Endothelial cell of umbilical vein (primary cell): ENCODE data around the gene ZNF132. TPM values are rescaled to one million over a fixed set of nuclear protein-coding genes. Genes with fewer than 3 reads are reported as not detected.

Experiments
- BruUV-seq: library from RNA; stranded (reverse); fragments of 400-500 nt; replicated peaks from 2 replicates; lab custom pipeline; 2021; lab: Mats Ljungman, UMichigan
- CTCF ChIA-PET: fragments of 300-600, 350-600 bp; sonication (Branson Sonifier 250); formaldehyde crosslinking; loops from one replicate; lab custom pipeline; 2021; ENCODE audit warnings: antibody characterized with exemption, inconsistent platforms; lab: Charles Lee
- POLR2A ChIA-PET: fragments of 300-600, 350-600 bp; sonication (Branson Sonifier 250); formaldehyde crosslinking; loops from one replicate; lab custom pipeline; 2021; ENCODE audit warnings: antibody characterized with exemption, inconsistent platforms; lab: Charles Lee
- DNase-seq: peaks from one replicate; pipeline ENCODE4 v3.0.0-alpha.2; 2011; ENCODE audit warnings: low read depth, low spot score
- FAIRE-seq: peaks from 2 replicates; lab custom pipeline; 2011; peaks lifted over from hg19 to GRCh38; lab: Jason Lieb, UNC
- H2AFZ ChIP-seq: 2 replicates; pipeline ENCODE4 v1.6.0; 2012; ENCODE audit warnings: low read depth, low read length, control low read depth, inconsistent platforms
- H3K27ac ChIP-seq: 2 replicates; pipeline ENCODE4 v1.5.1; 2011; ENCODE audit warnings: low read depth, mild to moderate bottlenecking, control low read depth, low read length, moderate library complexity; ENCODE audit not compliant: insufficient read depth
- H3K27me3 ChIP-seq, 2 experiments: 2 replicates each; pipeline versions ENCODE4 v1.6.0 to v1.6.1; 2011; ENCODE audit warnings: low read length in 2 of 2, mixed read lengths in 1 of 2; ENCODE audit not compliant: control insufficient read depth in 2 of 2, insufficient read depth in 2 of 2
- H3K36me3 ChIP-seq, 2 experiments: 2 replicates in 1 of 2; 3 replicates in 1 of 2; pipeline ENCODE4 v1.5.1; 2011; ENCODE audit warnings: low read length in 2 of 2, mild to moderate bottlenecking in 1 of 2, moderate library complexity in 1 of 2; ENCODE audit not compliant: control insufficient read depth in 2 of 2, insufficient read depth in 2 of 2; ENCODE audit errors: extremely low read depth in 1 of 2
- H3K4me1 ChIP-seq: 3 replicates; pipeline ENCODE4 v1.5.1; 2011; ENCODE audit warnings: mild to moderate bottlenecking, low read length; ENCODE audit not compliant: control insufficient read depth, insufficient read depth; ENCODE audit errors: extremely low read depth
- H3K4me2 ChIP-seq: 2 replicates; pipeline ENCODE4 v1.6.1; 2011; ENCODE audit warnings: low read length, control low read depth, mixed read lengths; ENCODE audit not compliant: insufficient read depth
- H3K4me3 ChIP-seq, 3 experiments: fragments of 200-600 bp in 1 of 3; sonication (generic), shearing (Covaris generic) in 1 of 3; replicated peaks in 1 of 3; 2 replicates each; pipeline ENCODE4 v1.5.1; 2011 to 2016; ENCODE audit warnings: control low read depth in 3 of 3, low read length in 3 of 3, mild to moderate bottlenecking in 2 of 3, inconsistent platforms in 1 of 3, low read depth in 1 of 3, moderate library complexity in 1 of 3; ENCODE audit not compliant: insufficient read depth in 1 of 3
- H3K79me2 ChIP-seq: 2 replicates; pipeline ENCODE4 v1.6.0; 2012; ENCODE audit warnings: low read length, inconsistent platforms; ENCODE audit not compliant: control insufficient read depth, insufficient read depth
- H3K9ac ChIP-seq: replicated peaks from 2 replicates; pipeline ENCODE3; 2011; ENCODE audit warnings: low read length, control low read depth; ENCODE audit not compliant: insufficient read depth; ENCODE audit errors: extremely low read depth
- H3K9me1 ChIP-seq: replicated peaks from 3 replicates; pipeline ENCODE4 v1.6.0; 2011; ENCODE audit warnings: mild to moderate bottlenecking, low read length; ENCODE audit not compliant: control insufficient read depth, insufficient read depth; ENCODE audit errors: extremely low read depth
- H3K9me3 ChIP-seq: replicated peaks from 2 replicates; pipeline ENCODE4 v1.5.1; 2012; ENCODE audit warnings: low read length, inconsistent platforms; ENCODE audit not compliant: control insufficient read depth, insufficient read depth
- H4K20me1 ChIP-seq: replicated peaks from 2 replicates; pipeline ENCODE3; 2011; ENCODE audit warnings: mild to moderate bottlenecking, low read length; ENCODE audit not compliant: control insufficient read depth, insufficient read depth; ENCODE audit errors: extremely low read depth
- EZH2 ChIP-seq: IDR thresholded peaks from 2 replicates; pipeline ENCODE4 v1.6.1; 2012; ENCODE audit warnings: borderline replicate concordance, low read depth, mild to moderate bottlenecking, moderate library complexity, low read length, inconsistent platforms; ENCODE audit not compliant: severe bottlenecking
- FOS ChIP-seq: IDR thresholded peaks from 2 replicates; pipeline ENCODE4 v1.6.1; 2011; ENCODE audit warnings: mild to moderate bottlenecking, low read length, moderate library complexity, borderline replicate concordance; ENCODE audit not compliant: insufficient read depth
- GATA2 ChIP-seq: IDR thresholded peaks from 2 replicates; pipeline ENCODE4 v1.7.0; 2011; ENCODE audit warnings: low read depth, mild to moderate bottlenecking, moderate library complexity, mixed read lengths, low read length; ENCODE audit not compliant: insufficient read length, insufficient read depth
- JUN ChIP-seq: IDR thresholded peaks from 2 replicates; pipeline ENCODE4 v1.6.1; 2011; ENCODE audit warnings: borderline replicate concordance, low read depth; ENCODE audit not compliant: insufficient read length, insufficient read depth
- MYC ChIP-seq: IDR thresholded peaks from one replicate; pipeline ENCODE4 v1.6.1; 2011; ENCODE audit warnings: mild to moderate bottlenecking, low read depth, low read length
- POLR2A ChIP-seq: IDR thresholded peaks from 2 replicates; pipeline ENCODE4 v1.6.1; 2012; ENCODE audit warnings: low read depth, mild to moderate bottlenecking, control low read depth, low read length
- POLR2AphosphoS5 ChIP-seq: IDR thresholded peaks from 2 replicates; pipeline ENCODE4 v1.6.1; 2012; ENCODE audit warnings: low read depth, mild to moderate bottlenecking, control low read depth, low read length, moderate library complexity; ENCODE audit not compliant: insufficient read depth
- dilution Hi-C: fragments of 300-500 bp; cut with MboI; formaldehyde crosslinking; loops from one replicate; pipeline ENCODE4 v1.15.0; 2019; ENCODE audit warnings: low sequenced_read_pairs; ENCODE audit not compliant: extremely low pct_ligation_motif_present
- intact Hi-C: fragments of 100-400 bp; cut with micrococcal nuclease; formaldehyde crosslinking; loops from one replicate; pipeline ENCODE4 v1.10.0; 2022
- polyA plus RNA-seq, 4 experiments: library from polyadenylated mRNA; depleted of rRNA in 3 of 4; stranded (reverse) in 3 of 4; unstranded in 1 of 4; fragments of >200 nt; gene quantifications; 2 replicates each; pipeline versions ENCODE4 v1.2.1 to v1.2.3, GENCODE V29; 2011 to 2012; ENCODE audit warnings: missing spikeins in 1 of 4
- total RNA-seq: library from RNA; stranded (reverse); gene quantifications from 2 replicates; pipeline ENCODE4 v1.2.3, GENCODE V29; 2021
- TF ChIP-seq, protein P1 (sequence below): IDR thresholded peaks from 2 replicates; pipeline ENCODE4 v1.6.1; 2011; ENCODE audit not compliant: insufficient read depth, insufficient read length
- TF ChIP-seq, protein P2 (sequence below), 2 donors: IDR thresholded peaks; 1 replicate in 1 of 2; 2 replicates in 1 of 2; pipeline ENCODE4 v1.5.1; 2011; ENCODE audit warnings: low read length in 2 of 2, mild to moderate bottlenecking in 2 of 2, moderate library complexity in 2 of 2, control low read depth in 1 of 2, inconsistent platforms in 1 of 2, low read depth in 1 of 2; ENCODE audit not compliant: insufficient read depth in 1 of 2; ENCODE audit errors: extremely low read depth in 1 of 2

Gene ZNF132
- total and polyA plus RNA-seq, 2 donors (not counting 3 experiments of a cell fraction or from before 2014, with no cell fraction given), result 0.54 to 4.2 TPM

DNA sequence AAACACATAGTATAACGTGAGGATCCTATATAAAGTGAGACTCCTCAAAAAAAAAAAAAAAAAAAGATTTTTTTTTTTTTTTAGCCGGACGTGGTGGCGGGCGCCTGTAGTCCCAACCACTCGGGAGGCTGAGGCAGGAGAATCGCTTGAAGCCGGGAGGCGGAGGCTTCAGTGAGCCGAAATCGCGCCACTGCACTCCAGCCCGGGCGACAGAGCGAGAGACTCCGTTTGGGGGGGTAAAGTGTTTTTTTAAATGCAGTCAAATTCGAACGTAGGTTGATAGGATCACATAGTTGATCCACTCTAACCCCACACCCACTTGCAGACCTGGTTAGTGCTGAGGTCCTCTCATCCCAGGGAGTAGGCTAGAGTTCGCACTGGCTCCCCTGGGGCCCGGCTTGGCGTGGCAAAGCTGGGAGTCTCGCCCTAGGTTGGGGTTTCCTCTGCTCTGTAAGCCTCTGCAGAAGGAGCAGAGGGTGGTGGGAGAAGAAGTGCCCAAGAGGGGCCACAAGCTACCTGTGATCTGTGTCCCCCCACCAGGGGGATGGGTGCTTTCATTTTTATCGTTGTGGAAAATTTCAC lies 38.0 kb downstream of the ZNF132 start:
- no peaks in the 10 kb centered on the region for H3K9me3 ChIP-seq
- FAIRE-seq, result no peak
- TF ChIP-seq JUN (no peak), MYC (no peak), FOS (no peak), EZH2 (no peak), POLR2A (no peak), POLR2AphosphoS5 (no peak), GATA2 (no peak)
- TF ChIP-seq, protein P1, sequence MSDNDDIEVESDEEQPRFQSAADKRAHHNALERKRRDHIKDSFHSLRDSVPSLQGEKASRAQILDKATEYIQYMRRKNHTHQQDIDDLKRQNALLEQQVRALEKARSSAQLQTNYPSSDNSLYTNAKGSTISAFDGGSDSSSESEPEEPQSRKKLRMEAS, result no peak
- TF ChIP-seq, protein P2, sequence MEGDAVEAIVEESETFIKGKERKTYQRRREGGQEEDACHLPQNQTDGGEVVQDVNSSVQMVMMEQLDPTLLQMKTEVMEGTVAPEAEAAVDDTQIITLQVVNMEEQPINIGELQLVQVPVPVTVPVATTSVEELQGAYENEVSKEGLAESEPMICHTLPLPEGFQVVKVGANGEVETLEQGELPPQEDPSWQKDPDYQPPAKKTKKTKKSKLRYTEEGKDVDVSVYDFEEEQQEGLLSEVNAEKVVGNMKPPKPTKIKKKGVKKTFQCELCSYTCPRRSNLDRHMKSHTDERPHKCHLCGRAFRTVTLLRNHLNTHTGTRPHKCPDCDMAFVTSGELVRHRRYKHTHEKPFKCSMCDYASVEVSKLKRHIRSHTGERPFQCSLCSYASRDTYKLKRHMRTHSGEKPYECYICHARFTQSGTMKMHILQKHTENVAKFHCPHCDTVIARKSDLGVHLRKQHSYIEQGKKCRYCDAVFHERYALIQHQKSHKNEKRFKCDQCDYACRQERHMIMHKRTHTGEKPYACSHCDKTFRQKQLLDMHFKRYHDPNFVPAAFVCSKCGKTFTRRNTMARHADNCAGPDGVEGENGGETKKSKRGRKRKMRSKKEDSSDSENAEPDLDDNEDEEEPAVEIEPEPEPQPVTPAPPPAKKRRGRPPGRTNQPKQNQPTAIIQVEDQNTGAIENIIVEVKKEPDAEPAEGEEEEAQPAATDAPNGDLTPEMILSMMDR (IDR thresholded peaks at IDR 0.05; ENCODE audit: extremely low read depth in 1 of 2, insufficient read depth in 1 of 2, low read depth in 1 of 2, low read length in 2 of 2), result no peak
- H3K9ac ChIP-seq, result peak overlapping the region; percentile 16
- no peaks in the 10 kb centered on the region for H4K20me1 ChIP-seq
- peak overlapping the region; percentile 25 for H3K4me2 ChIP-seq
- H3K4me3 ChIP-seq, result peak overlapping the region in 2 of 3 experiments; percentile 39 to 41
- ChIA-PET POLR2A (interaction anchor here (0.6 kb wide), 1 partner anchor 151 kb away, joined by 3 read pairs; no protein-coding TSS in a partner anchor), CTCF (no interaction called here)
- H3K9me1 ChIP-seq, result no peaks in the 10 kb centered on the region
- H3K27ac ChIP-seq, result no peak overlapping the region
- no peaks in the 10 kb centered on the region for H3K79me2 ChIP-seq
- H3K36me3 ChIP-seq, result no peaks in the 10 kb centered on the region
- dilution Hi-C loops (no loop called here), intact Hi-C loops (loop anchor here (1.0 to 2.0 kb wide), 2 partner anchors 15 to 21 kb away; partner anchors contain the start of genes RPS5 and ZNF837)
- H3K27me3 ChIP-seq, result no peaks in the 10 kb centered on the region
- peaks cover 12% of the 10 kb centered on the region for H3K4me1 ChIP-seq
- no peak overlapping the region for H2AFZ ChIP-seq
- no TSS peak for BruUV-seq
- no peak for DNase-seq
